GM12878 (cell line): ENCODE results near the gene RBM45. TPM values are rescaled to one million over a fixed set of nuclear protein-coding genes. Genes with fewer than 3 reads are reported as not detected.
A peak's percentile ranks its signal among the peaks of the same experiment; 100 is the strongest.

Source experiments
- ATAC-seq: fragments of 200-7000 bp; cut with Tn5 transposase; 3 replicates; pipeline ENCODE4 v1.9.1; 2020; ENCODE audit warnings: mild to moderate bottlenecking, moderate library complexity
- BruUV-seq: library from RNA; stranded (reverse); fragments of 400-500 nt; replicated peaks from 2 replicates; lab custom pipeline; 2021; lab: Mats Ljungman, UMichigan
- CTCF ChIA-PET: fragments of 300-600 bp; sonication (Branson Sonifier 250); formaldehyde crosslinking; extraction: SDS; loops from one replicate; lab custom pipeline; 2021; ENCODE audit warnings: inconsistent platforms; lab: Yijun Ruan, JAX
- POLR2A ChIA-PET: fragments of 350-600 bp; formaldehyde crosslinking; extraction: SDS; loops from one replicate; lab custom pipeline; 2021; ENCODE audit warnings: inconsistent platforms; lab: Charles Lee
- RAD21 ChIA-PET: fragments of 300-600 bp; sonication (Branson Sonifier 250); formaldehyde crosslinking; loops from one replicate; lab custom pipeline; 2023; ENCODE audit warnings: antibody characterized with exemption; ENCODE audit not compliant: unreplicated experiment; lab: Charles Lee
- SMC1A ChIA-PET: fragments of 300-600 bp; sonication (Branson Sonifier 250); formaldehyde crosslinking; loops from one replicate; lab custom pipeline; 2023; ENCODE audit not compliant: unreplicated experiment, uncharacterized antibody; lab: Charles Lee
- DNase-seq: peaks from one replicate; pipeline ENCODE4 v3.0.0-alpha.2; 2011; ENCODE audit warnings: low read depth, low spot score
- FAIRE-seq: peaks from 3 replicates; lab custom pipeline; 2011; peaks lifted over from hg19 to GRCh38; lab: Jason Lieb, UNC
- H2AFZ ChIP-seq: 2 replicates; pipeline ENCODE4 v1.6.0; 2011; ENCODE audit warnings: low read depth, low read length, control low read depth; ENCODE audit not compliant: control insufficient read depth
- H3K27ac ChIP-seq: 2 replicates; pipeline ENCODE4 v1.5.1; 2011; ENCODE audit warnings: control low read depth; ENCODE audit not compliant: control insufficient read depth, insufficient read depth
- H3K27me3 ChIP-seq, 2 experiments: replicated peaks in 1 of 2; 2 replicates each; pipeline versions ENCODE4 v1.6.0 to v1.6.1; 2011; ENCODE audit warnings: low read length in 1 of 2; ENCODE audit not compliant: control insufficient read depth in 2 of 2, insufficient read depth in 2 of 2
- H3K36me3 ChIP-seq, 2 experiments: 2 replicates each; pipeline ENCODE4 v1.5.1; 2011; ENCODE audit warnings: low read length in 1 of 2; ENCODE audit not compliant: control insufficient read depth in 2 of 2, insufficient read depth in 2 of 2
- H3K4me1 ChIP-seq: 2 replicates; pipeline ENCODE4 v1.6.1; 2011; ENCODE audit warnings: mild to moderate bottlenecking, low read length, moderate library complexity, mixed read lengths; ENCODE audit not compliant: control insufficient read depth, insufficient read depth
- H3K4me2 ChIP-seq: 2 replicates; pipeline ENCODE4 v1.6.0; 2011; ENCODE audit warnings: control low read depth; ENCODE audit not compliant: control insufficient read depth, insufficient read depth
- H3K4me3 ChIP-seq: fragments of 200-600 bp; sonication (generic); 2 replicates; pipeline ENCODE4 v1.5.1; 2016
- H3K79me2 ChIP-seq: 2 replicates; pipeline ENCODE4 v1.6.0; 2011; ENCODE audit warnings: low read length; ENCODE audit not compliant: control insufficient read depth, insufficient read depth
- H3K9ac ChIP-seq: 2 replicates; pipeline ENCODE4 v1.8.0; 2011; ENCODE audit warnings: low read length, control low read depth, mixed read lengths; ENCODE audit not compliant: control insufficient read depth, insufficient read depth
- H3K9me3 ChIP-seq: replicated peaks from 3 replicates; pipeline ENCODE4 v1.5.1; 2011; ENCODE audit warnings: mild to moderate bottlenecking, low read length; ENCODE audit not compliant: control insufficient read depth, insufficient read depth
- H4K20me1 ChIP-seq: 2 replicates; pipeline ENCODE4 v1.6.0; 2011; ENCODE audit not compliant: control insufficient read depth, insufficient read depth
- BHLHE40 ChIP-seq, 2 experiments: fragments of 450-650 bp in 1 of 2; IDR thresholded peaks; 2 replicates each; pipeline ENCODE4 v1.6.1; 2011 to 2017; ENCODE audit warnings: low read depth in 2 of 2, borderline replicate concordance in 1 of 2, improper control_type of control experiment in 1 of 2, low read length in 1 of 2, mild to moderate bottlenecking in 1 of 2
- CTCF ChIP-seq, 3 experiments: IDR thresholded peaks in 2 of 3; conservative IDR thresholded peaks in 1 of 3; 2 replicates each; pipeline ENCODE4 v1.5.1; 2011; ENCODE audit warnings: low read depth in 3 of 3, low read length in 3 of 3, mild to moderate bottlenecking in 3 of 3, control low read depth in 2 of 3, moderate library complexity in 2 of 3, inconsistent platforms in 1 of 3, mixed read lengths in 1 of 3; ENCODE audit not compliant: control insufficient read depth in 2 of 3, insufficient read depth in 1 of 3; ENCODE audit errors: extremely low read depth in 1 of 3
- NRF1 ChIP-seq: conservative IDR thresholded peaks from 2 replicates; pipeline ENCODE4 v1.6.1; 2011; ENCODE audit warnings: mild to moderate bottlenecking, low read depth, low read length, improper control_type of control experiment
- SIX5 ChIP-seq: IDR thresholded peaks from 2 replicates; pipeline ENCODE4 v1.6.1; 2011; ENCODE audit warnings: mild to moderate bottlenecking, low read depth, low read length, moderate library complexity; ENCODE audit not compliant: severe bottlenecking
- SPI1 ChIP-seq: IDR thresholded peaks from 2 replicates; pipeline ENCODE4 v1.6.1; 2011; ENCODE audit warnings: low read depth, mild to moderate bottlenecking, low read length, moderate library complexity, borderline replicate concordance; ENCODE audit not compliant: insufficient read depth
- STAT1 ChIP-seq: fragments of 450-650 bp; conservative IDR thresholded peaks from 2 replicates; pipeline ENCODE4 v1.6.1; 2014; ENCODE audit warnings: antibody characterized with exemption, mild to moderate bottlenecking
- TARDBP ChIP-seq: IDR thresholded peaks from 2 replicates; pipeline ENCODE4 v1.6.1; 2016; ENCODE audit warnings: borderline replicate concordance
- TCF3 ChIP-seq: IDR thresholded peaks from 2 replicates; pipeline ENCODE4 v1.6.1; 2012; ENCODE audit warnings: low read depth, mild to moderate bottlenecking, low read length, borderline replicate concordance; ENCODE audit not compliant: insufficient read depth
- ZBTB4 ChIP-seq: fragments of 450-650 bp; formaldehyde crosslinking; IDR thresholded peaks from 2 replicates; pipeline ENCODE4 v1.4.0; 2022; ENCODE audit warnings: mild to moderate bottlenecking, moderate library complexity
- ZNF622 ChIP-seq: fragments of 450-650 bp; IDR thresholded peaks from 2 replicates; pipeline ENCODE4 v1.6.1; 2017; ENCODE audit warnings: mild to moderate bottlenecking, inconsistent platforms
- WGBS: methylation state at CpG from one replicate; pipeline ENCODE4 v1.1.6; 2016; ENCODE audit warnings: low lambda C conversion rate; ENCODE audit not compliant: insufficient replicate concordance, insufficient coverage; ENCODE audit errors: missing lambda C conversion rate; 5-methylcytosine and 5-hydroxymethylcytosine counted together
- in situ Hi-C: fragments of 300-500 bp; cut with MboI; formaldehyde crosslinking; loops from 9 replicates; pipeline ENCODE4 v1.14.3; 2018; ENCODE audit warnings: mixed read lengths
- intact Hi-C: fragments of 100-400 bp; cut with micrococcal nuclease; formaldehyde crosslinking; loops from one replicate; pipeline ENCODE4 v1.14.2; 2022; ENCODE audit not compliant: unreplicated experiment
- polyA plus RNA-seq, 11 experiments: library from polyadenylated mRNA; depleted of rRNA in 4 of 11; unstranded in 6 of 11; stranded (reverse) in 5 of 11; fragments of >200 nt; fragmentation: Nextera tagmentation in 4 of 11; fragmentation: Illumina TruSeq in 1 of 11; extraction: Ambion mirVana in 4 of 11; extraction: Trizol in 1 of 11; gene quantifications; 1 replicate in 1 of 11; 2 replicates in 10 of 11; pipeline versions ENCODE4 v1.2.1 to v1.2.3, GENCODE V29; 2011 to 2016; ENCODE audit warnings: inconsistent platforms in 2 of 11, missing spikeins in 2 of 11, low read depth in 1 of 11
- total RNA-seq, 4 experiments: library from RNA; depleted of rRNA in 3 of 4; stranded (reverse); fragments of >200 nt in 3 of 4; fragmentation: Illumina TruSeq in 1 of 4; extraction: Trizol in 1 of 4; gene quantifications; 2 replicates each; pipeline versions ENCODE4 v1.2.1 to v1.2.3, GENCODE V29; 2013 to 2021

The RBM45 gene
- total and polyA plus RNA-seq, 10 of the 15 experiments (the other 5 are each of a cell fraction or from before 2014, with no cell fraction given) = 6.2 to 21.7 (median 14.6) TPM

- Histone ChIP-seq H3K79me2 (no peaks in the 10 kb centered on the region), H3K9me3 (no peaks in the 10 kb centered on the region), H3K36me3 (no peaks in the 10 kb centered on the region), H3K4me2 (no peak overlapping the region), H3K27ac (no peak overlapping the region), H2AFZ (no peak overlapping the region), H3K27me3 (peaks cover 7 to 16% of the 10 kb centered on the region in 2 experiments), H3K4me1 (no peaks in the 10 kb centered on the region), H3K9ac (no peak overlapping the region), H4K20me1 (no peaks in the 10 kb centered on the region), H3K4me3 (no peak overlapping the region)
- TF ChIP-seq TARDBP = no peak
- peak in 2 of 3 experiments; percentile 2 to 7; a peak in 1 of 6 replicates for TF ChIP-seq CTCF (IDR thresholded peaks at IDR 0.05 in 2 of 3, conservative IDR thresholded peaks at IDR 0.05 in 1 of 3; ENCODE audit: control insufficient read depth in 2 of 3, extremely low read depth in 1 of 3, insufficient read depth in 1 of 3, low read depth in 3 of 3, low read length in 3 of 3)
- ChIA-PET SMC1A (no interaction called here), RAD21 (no interaction called here), CTCF (interaction anchor here (0.7 kb wide), 1 partner anchor 488 kb away, joined by 3 read pairs; no protein-coding TSS in a partner anchor), POLR2A (no interaction called here)
- no peak for DNase-seq
- 0% methylated on average over 1 of the region's 1 CpG for WGBS
- intact Hi-C loops (no loop called here), in situ Hi-C loops (no loop called here)
- no TSS peak for BruUV-seq
- ATAC-seq = no peak
- no peak for FAIRE-seq
These were observed 42.7 kb upstream of the RBM45 start for GRCh38 chr2:178069551-178069950.

- intact Hi-C loops = no loop called here
These were observed 41.4 kb upstream of the RBM45 start for GRCh38 chr2:178070824-178071223.

More at GRCh38 chr2:178070824-178071223, 41.4 kb upstream of the RBM45 start:
- no TSS peak for BruUV-seq
- Histone ChIP-seq H3K4me3 (no peak overlapping the region), H3K27ac (no peak overlapping the region), H3K27me3 (peaks cover 7 to 16% of the 10 kb centered on the region in 2 experiments), H3K79me2 (no peaks in the 10 kb centered on the region), H2AFZ (no peak overlapping the region), H3K9ac (no peak overlapping the region), H3K9me3 (no peaks in the 10 kb centered on the region), H3K4me1 (no peaks in the 10 kb centered on the region), H3K4me2 (no peak overlapping the region), H4K20me1 (no peaks in the 10 kb centered on the region), H3K36me3 (no peaks in the 10 kb centered on the region)
- no peak for DNase-seq
- ChIA-PET SMC1A (no interaction called here), RAD21 (no interaction called here), POLR2A (no interaction called here), CTCF (interaction anchor here (0.6 kb wide), 1 partner anchor 135 kb away, joined by 3 read pairs; no protein-coding TSS in a partner anchor)
- TF ChIP-seq BHLHE40 (IDR thresholded peaks at IDR 0.05; ENCODE audit: borderline replicate concordance in 1 of 2, low read depth in 2 of 2, low read length in 1 of 2) (no peak), SIX5 (no peak), STAT1 (no peak), ZBTB4 (CRISPR knock-in tag) (no peak), SPI1 (no peak), TCF3 (no peak), NRF1 (no peak), ZNF622 (no peak)
- in situ Hi-C loops = no loop called here
- FAIRE-seq = no peak
- WGBS = 0% methylated on average over 2 of the region's 2 CpGs
- no peak for ATAC-seq
